GM06990 (cell line): ENCODE measurements around the gene LONP2.

Source experiments
- DNase-seq: peaks from one replicate; pipeline ENCODE4 v3.0.0-alpha.2; 2011; ENCODE audit not compliant: insufficient read length; ENCODE audit errors: extremely low read depth
- H3K27me3 ChIP-seq: replicated peaks from 2 replicates; pipeline ENCODE4 v1.6.0; 2011; ENCODE audit warnings: low read length; ENCODE audit not compliant: control insufficient read depth, insufficient read depth
- H3K36me3 ChIP-seq: 2 replicates; pipeline ENCODE4 v1.5.1; 2011; ENCODE audit warnings: low read length; ENCODE audit not compliant: control insufficient read depth, insufficient read depth
- H3K4me3 ChIP-seq: replicated peaks from 2 replicates; pipeline ENCODE4 v1.5.1; 2011; ENCODE audit warnings: low read depth, mild to moderate bottlenecking, control low read depth, low read length
- CTCF ChIP-seq: IDR thresholded peaks from 2 replicates; pipeline ENCODE4 v1.5.1; 2011; ENCODE audit warnings: low read length, control low read depth, mild to moderate bottlenecking, inconsistent platforms; ENCODE audit not compliant: insufficient read depth, poor library complexity, severe bottlenecking

LONP2 gene

DNA sequence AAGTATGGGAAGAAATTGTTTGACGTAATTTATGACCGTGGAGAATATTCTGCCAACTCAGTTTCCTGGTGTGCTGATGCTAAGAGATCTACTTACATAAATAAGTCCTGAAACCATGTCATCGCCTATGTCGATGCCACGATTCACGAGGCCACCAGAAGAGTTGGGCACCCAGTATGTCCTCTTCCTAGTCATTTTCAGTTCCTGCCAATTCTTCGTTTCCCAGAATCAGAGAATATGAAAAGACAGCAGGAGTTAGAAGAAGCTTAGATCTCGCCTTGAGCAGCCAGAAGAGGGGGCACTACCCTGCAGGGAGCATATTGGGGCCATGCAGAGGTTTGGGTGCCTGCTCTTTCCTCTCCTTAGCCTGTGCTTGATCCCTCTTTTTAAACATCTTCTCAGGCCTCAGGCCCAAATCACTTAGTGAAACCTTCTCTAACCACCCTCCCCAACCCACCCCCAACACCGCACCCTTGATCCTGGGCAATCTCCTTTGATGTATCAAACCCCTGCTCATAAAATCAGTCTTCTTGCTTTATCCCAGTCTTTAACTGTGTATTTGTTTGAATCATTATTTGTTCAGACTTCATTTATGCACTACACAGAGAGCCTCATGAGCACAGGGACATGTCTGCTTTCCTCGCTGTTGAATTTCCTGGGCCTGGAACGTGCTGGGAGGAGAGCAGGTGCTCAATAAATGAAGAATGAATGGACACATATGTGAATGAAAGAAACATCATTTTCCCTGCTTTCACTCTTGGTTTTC, 12.2 kb upstream of the LONP2 start:
- H3K36me3 ChIP-seq, result no peaks in the 10 kb centered on the region
- peak; percentile 70 for TF ChIP-seq CTCF
- H3K27me3 ChIP-seq, result no peaks in the 10 kb centered on the region
- no peak overlapping the region for H3K4me3 ChIP-seq
- DNase-seq, result no peak

GRCh38 chr16:48232493-48233040, 11.5 kb upstream of the LONP2 start:
- no peak for TF ChIP-seq CTCF
- Histone ChIP-seq H3K4me3 (no peak overlapping the region), H3K36me3 (no peaks in the 10 kb centered on the region), H3K27me3 (no peaks in the 10 kb centered on the region)
- DNase-seq, result no peak

DNA sequence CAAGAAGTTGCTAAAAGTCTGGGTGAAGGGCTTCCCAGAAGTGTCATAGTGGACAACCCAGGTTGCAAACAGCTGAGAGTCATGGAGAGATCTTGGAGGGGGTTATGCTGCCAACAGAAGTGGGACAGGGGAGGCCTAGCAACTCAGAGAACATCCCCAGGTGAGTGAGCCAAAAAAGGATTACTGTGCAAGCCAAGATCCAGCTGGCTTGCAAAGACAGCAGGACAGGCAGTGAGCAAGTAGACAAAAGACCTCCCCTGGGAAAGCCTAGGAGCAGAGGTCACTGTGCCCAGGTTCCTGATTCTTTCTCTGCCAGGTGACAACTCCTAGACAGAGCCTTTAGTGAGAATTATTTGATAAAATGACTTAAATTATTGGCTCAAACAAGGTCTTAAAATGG, 9.5 kb upstream of the LONP2 start:
- TF ChIP-seq CTCF, result no peak
- no peaks in the 10 kb centered on the region for H3K36me3 ChIP-seq
- DNase-seq, result no peak

GRCh38 chr16:48235058-48235555, 9.0 kb upstream of the LONP2 start:
- Histone ChIP-seq H3K4me3 (no peak overlapping the region), H3K36me3 (no peaks in the 10 kb centered on the region), H3K27me3 (no peaks in the 10 kb centered on the region)
- TF ChIP-seq CTCF, result no peak
- no peak for DNase-seq

More for the DNA sequence above, 9.5 kb upstream of the LONP2 start:
- Histone ChIP-seq H3K4me3 (no peak overlapping the region), H3K27me3 (no peaks in the 10 kb centered on the region)

- H3K36me3 ChIP-seq, result no peaks in the 10 kb centered on the region
- no peak for DNase-seq
- no peak for TF ChIP-seq CTCF
- H3K27me3 ChIP-seq, result no peaks in the 10 kb centered on the region
- H3K4me3 ChIP-seq, result no peak overlapping the region
These were observed 8.5 kb upstream of the LONP2 start for GRCh38 chr16:48235556-48236136.
